HepG2 (cell line): ENCODE measurements around the gene FGD2. TPM values are rescaled to one million over a fixed set of nuclear protein-coding genes. Genes with fewer than 3 reads are reported as not detected.

ENCODE experiments used
- FOXC1 ChIP-seq: sonication (generic); formaldehyde crosslinking; IDR thresholded peaks from 2 replicates; pipeline ENCODE4 v1.8.0; 2022; ENCODE audit warnings: mild to moderate bottlenecking, missing genetic modification reagents, borderline replicate concordance
- FOXK2 ChIP-seq: fragments of 450-650 bp; IDR thresholded peaks from 2 replicates; pipeline ENCODE4 v1.6.1; 2016
- HOXA7 ChIP-seq: sonication (generic); formaldehyde crosslinking; IDR thresholded peaks from 2 replicates; pipeline ENCODE4 v1.8.1; 2022; ENCODE audit warnings: mild to moderate bottlenecking, missing genetic modification reagents, moderate library complexity
- MAFF ChIP-seq: IDR thresholded peaks from 2 replicates; pipeline ENCODE4 v1.6.1; 2011; ENCODE audit warnings: low read depth, low read length, improper control_type of control experiment
- NAIF1 ChIP-seq: sonication (generic); formaldehyde crosslinking; IDR thresholded peaks from 2 replicates; pipeline ENCODE4 v1.5.0; 2020; ENCODE audit warnings: mild to moderate bottlenecking, missing genetic modification reagents, borderline replicate concordance
- PLRG1 ChIP-seq: fragments of 450-650 bp; conservative IDR thresholded peaks from 2 replicates; pipeline ENCODE4 v1.6.1; 2016
- TBP ChIP-seq: sonication (generic); formaldehyde crosslinking; IDR thresholded peaks from 2 replicates; pipeline ENCODE4 v1.5.0; 2020; ENCODE audit warnings: missing genetic modification reagents
- TEAD3 ChIP-seq: optimal IDR thresholded peaks from 2 replicates; pipeline ENCODE3; 2016; ENCODE audit warnings: borderline replicate concordance
- U2AF1 ChIP-seq: fragments of 200-400 bp; formaldehyde crosslinking; optimal IDR thresholded peaks from 2 replicates; pipeline ENCODE3; 2017; ENCODE audit warnings: mild to moderate bottlenecking, low read depth, low read length
- XBP1 ChIP-seq: sonication (generic); formaldehyde crosslinking; IDR thresholded peaks from 2 replicates; pipeline ENCODE4 v1.5.0; 2020; ENCODE audit warnings: missing genetic modification reagents
- ZNF746 ChIP-seq: sonication (generic); formaldehyde crosslinking; IDR thresholded peaks from 2 replicates; pipeline ENCODE4 v1.8.0; 2022; ENCODE audit warnings: mild to moderate bottlenecking, missing genetic modification reagents
- polyA plus RNA-seq, 8 experiments: library from polyadenylated mRNA; depleted of rRNA in 3 of 8; stranded (reverse) in 7 of 8; unstranded in 1 of 8; fragments of >200 nt; fragmentation: Illumina TruSeq in 4 of 8; extraction: Trizol in 4 of 8; gene quantifications; 2 replicates each; pipeline versions ENCODE4 v1.2.1 to v1.2.3, GENCODE V29; 2011 to 2016; ENCODE audit warnings: low read depth in 4 of 8, missing spikeins in 1 of 8, mixed read lengths in 1 of 8; ENCODE audit not compliant: insufficient read depth in 1 of 8
- total RNA-seq, 5 experiments: library from RNA; depleted of rRNA; stranded (reverse); fragments of >200 nt; fragmentation: Illumina TruSeq; extraction: Trizol; gene quantifications; 2 replicates each; pipeline ENCODE4 v1.2.3, GENCODE V29; 2016; ENCODE audit warnings: low read depth in 1 of 5
- TF ChIP-seq, protein P1 (sequence below): sonication (generic); formaldehyde crosslinking; IDR thresholded peaks from 2 replicates; pipeline ENCODE4 v1.5.1; 2020; ENCODE audit warnings: mild to moderate bottlenecking, missing genetic modification reagents, borderline replicate concordance
- TF ChIP-seq, protein P2 (sequence below): sonication (generic); formaldehyde crosslinking; IDR thresholded peaks from 2 replicates; pipeline ENCODE4 v1.4.0; 2020; ENCODE audit warnings: missing genetic modification reagents
- TF ChIP-seq, protein P3 (sequence below): sonication (generic); formaldehyde crosslinking; IDR thresholded peaks from 2 replicates; pipeline ENCODE4 v1.5.0; 2020; ENCODE audit warnings: missing genetic modification reagents, mild to moderate bottlenecking, borderline replicate concordance
- TF ChIP-seq, protein P4 (sequence below): sonication (generic); formaldehyde crosslinking; IDR thresholded peaks from 2 replicates; pipeline ENCODE4 v1.5.1; 2020; ENCODE audit warnings: missing genetic modification reagents, mild to moderate bottlenecking, borderline replicate concordance

The FGD2 gene
- total and polyA plus RNA-seq, 2 of the 13 experiments (the other 11 are each of a cell fraction or from before 2014, with no cell fraction given): not detected

DNA sequence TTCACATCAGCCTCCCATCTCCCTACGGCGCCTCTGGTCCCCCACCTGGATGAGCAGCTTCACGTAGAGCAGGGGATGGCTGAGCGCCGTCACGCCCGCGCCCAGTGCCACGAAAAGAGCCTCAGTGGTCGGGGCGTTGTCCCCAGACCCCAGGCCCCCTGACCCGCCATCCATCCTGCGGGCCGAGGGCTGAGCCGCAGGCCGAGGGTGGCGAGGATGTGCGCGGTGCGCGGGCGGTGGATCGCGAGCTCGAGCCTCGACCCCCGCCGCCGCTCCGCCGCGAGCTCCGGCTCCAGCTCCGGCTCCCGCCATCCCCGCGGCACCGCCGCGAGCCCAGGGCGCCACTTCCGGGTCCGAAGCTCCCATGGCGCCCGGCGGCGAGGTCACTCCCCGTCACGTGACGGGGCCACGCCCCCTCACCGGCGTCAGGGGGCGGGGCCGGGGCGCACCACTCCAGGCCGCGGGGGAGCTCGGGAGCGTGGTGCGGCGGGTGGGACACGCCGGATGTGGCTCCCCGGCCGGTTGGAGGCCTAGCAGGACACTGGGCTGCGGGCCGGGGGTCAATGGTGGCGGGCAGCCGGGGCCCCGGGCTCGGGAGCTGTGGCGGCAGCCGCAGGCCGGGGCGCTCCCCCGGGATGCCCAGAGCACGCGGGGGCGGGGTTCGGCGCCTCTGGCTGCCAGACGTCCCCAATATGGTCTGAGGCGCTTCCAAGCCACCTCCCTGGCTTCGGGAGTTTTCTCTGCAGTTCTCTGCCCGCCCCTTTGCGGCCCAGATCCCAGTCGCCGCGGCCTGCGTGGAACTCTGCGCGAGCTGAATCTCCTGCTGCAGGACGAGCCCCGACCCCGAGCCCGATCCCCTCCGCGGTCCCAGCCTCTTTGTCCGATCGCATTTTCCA, 19.4 kb upstream of the FGD2 start, which contains the start of gene MTCH1 (continued):
- no peak for TF ChIP-seq FOXC1
- TF ChIP-seq, protein P1, sequence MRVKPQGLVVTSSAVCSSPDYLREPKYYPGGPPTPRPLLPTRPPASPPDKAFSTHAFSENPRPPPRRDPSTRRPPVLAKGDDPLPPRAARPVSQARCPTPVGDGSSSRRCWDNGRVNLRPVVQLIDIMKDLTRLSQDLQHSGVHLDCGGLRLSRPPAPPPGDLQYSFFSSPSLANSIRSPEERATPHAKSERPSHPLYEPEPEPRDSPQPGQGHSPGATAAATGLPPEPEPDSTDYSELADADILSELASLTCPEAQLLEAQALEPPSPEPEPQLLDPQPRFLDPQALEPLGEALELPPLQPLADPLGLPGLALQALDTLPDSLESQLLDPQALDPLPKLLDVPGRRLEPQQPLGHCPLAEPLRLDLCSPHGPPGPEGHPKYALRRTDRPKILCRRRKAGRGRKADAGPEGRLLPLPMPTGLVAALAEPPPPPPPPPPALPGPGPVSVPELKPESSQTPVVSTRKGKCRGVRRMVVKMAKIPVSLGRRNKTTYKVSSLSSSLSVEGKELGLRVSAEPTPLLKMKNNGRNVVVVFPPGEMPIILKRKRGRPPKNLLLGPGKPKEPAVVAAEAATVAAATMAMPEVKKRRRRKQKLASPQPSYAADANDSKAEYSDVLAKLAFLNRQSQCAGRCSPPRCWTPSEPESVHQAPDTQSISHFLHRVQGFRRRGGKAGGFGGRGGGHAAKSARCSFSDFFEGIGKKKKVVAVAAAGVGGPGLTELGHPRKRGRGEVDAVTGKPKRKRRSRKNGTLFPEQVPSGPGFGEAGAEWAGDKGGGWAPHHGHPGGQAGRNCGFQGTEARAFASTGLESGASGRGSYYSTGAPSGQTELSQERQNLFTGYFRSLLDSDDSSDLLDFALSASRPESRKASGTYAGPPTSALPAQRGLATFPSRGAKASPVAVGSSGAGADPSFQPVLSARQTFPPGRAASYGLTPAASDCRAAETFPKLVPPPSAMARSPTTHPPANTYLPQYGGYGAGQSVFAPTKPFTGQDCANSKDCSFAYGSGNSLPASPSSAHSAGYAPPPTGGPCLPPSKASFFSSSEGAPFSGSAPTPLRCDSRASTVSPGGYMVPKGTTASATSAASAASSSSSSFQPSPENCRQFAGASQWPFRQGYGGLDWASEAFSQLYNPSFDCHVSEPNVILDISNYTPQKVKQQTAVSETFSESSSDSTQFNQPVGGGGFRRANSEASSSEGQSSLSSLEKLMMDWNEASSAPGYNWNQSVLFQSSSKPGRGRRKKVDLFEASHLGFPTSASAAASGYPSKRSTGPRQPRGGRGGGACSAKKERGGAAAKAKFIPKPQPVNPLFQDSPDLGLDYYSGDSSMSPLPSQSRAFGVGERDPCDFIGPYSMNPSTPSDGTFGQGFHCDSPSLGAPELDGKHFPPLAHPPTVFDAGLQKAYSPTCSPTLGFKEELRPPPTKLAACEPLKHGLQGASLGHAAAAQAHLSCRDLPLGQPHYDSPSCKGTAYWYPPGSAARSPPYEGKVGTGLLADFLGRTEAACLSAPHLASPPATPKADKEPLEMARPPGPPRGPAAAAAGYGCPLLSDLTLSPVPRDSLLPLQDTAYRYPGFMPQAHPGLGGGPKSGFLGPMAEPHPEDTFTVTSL: no peak
- no peak for TF ChIP-seq MAFF
- TF ChIP-seq, protein P2, sequence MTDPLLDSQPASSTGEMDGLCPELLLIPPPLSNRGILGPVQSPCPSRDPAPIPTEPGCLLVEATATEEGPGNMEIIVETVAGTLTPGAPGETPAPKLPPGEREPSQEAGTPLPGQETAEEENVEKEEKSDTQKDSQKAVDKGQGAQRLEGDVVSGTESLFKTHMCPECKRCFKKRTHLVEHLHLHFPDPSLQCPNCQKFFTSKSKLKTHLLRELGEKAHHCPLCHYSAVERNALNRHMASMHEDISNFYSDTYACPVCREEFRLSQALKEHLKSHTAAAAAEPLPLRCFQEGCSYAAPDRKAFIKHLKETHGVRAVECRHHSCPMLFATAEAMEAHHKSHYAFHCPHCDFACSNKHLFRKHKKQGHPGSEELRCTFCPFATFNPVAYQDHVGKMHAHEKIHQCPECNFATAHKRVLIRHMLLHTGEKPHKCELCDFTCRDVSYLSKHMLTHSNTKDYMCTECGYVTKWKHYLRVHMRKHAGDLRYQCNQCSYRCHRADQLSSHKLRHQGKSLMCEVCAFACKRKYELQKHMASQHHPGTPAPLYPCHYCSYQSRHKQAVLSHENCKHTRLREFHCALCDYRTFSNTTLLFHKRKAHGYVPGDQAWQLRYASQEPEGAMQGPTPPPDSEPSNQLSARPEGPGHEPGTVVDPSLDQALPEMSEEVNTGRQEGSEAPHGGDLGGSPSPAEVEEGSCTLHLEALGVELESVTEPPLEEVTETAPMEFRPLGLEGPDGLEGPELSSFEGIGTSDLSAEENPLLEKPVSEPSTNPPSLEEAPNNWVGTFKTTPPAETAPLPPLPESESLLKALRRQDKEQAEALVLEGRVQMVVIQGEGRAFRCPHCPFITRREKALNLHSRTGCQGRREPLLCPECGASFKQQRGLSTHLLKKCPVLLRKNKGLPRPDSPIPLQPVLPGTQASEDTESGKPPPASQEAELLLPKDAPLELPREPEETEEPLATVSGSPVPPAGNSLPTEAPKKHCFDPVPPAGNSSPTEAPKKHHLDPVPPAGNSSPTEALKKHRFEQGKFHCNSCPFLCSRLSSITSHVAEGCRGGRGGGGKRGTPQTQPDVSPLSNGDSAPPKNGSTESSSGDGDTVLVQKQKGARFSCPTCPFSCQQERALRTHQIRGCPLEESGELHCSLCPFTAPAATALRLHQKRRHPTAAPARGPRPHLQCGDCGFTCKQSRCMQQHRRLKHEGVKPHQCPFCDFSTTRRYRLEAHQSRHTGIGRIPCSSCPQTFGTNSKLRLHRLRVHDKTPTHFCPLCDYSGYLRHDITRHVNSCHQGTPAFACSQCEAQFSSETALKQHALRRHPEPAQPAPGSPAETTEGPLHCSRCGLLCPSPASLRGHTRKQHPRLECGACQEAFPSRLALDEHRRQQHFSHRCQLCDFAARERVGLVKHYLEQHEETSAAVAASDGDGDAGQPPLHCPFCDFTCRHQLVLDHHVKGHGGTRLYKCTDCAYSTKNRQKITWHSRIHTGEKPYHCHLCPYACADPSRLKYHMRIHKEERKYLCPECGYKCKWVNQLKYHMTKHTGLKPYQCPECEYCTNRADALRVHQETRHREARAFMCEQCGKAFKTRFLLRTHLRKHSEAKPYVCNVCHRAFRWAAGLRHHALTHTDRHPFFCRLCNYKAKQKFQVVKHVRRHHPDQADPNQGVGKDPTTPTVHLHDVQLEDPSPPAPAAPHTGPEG (CRISPR knock-in tag): no peak
- no peak for TF ChIP-seq HOXA7 (CRISPR knock-in tag)
- no peak for TF ChIP-seq PLRG1
- TF ChIP-seq, protein P3, sequence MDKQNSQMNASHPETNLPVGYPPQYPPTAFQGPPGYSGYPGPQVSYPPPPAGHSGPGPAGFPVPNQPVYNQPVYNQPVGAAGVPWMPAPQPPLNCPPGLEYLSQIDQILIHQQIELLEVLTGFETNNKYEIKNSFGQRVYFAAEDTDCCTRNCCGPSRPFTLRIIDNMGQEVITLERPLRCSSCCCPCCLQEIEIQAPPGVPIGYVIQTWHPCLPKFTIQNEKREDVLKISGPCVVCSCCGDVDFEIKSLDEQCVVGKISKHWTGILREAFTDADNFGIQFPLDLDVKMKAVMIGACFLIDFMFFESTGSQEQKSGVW (CRISPR knock-in tag): no peak
- peak; percentile 88 for TF ChIP-seq FOXK2
- TF ChIP-seq, protein P4, sequence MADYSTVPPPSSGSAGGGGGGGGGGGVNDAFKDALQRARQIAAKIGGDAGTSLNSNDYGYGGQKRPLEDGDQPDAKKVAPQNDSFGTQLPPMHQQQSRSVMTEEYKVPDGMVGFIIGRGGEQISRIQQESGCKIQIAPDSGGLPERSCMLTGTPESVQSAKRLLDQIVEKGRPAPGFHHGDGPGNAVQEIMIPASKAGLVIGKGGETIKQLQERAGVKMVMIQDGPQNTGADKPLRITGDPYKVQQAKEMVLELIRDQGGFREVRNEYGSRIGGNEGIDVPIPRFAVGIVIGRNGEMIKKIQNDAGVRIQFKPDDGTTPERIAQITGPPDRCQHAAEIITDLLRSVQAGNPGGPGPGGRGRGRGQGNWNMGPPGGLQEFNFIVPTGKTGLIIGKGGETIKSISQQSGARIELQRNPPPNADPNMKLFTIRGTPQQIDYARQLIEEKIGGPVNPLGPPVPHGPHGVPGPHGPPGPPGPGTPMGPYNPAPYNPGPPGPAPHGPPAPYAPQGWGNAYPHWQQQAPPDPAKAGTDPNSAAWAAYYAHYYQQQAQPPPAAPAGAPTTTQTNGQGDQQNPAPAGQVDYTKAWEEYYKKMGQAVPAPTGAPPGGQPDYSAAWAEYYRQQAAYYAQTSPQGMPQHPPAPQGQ (CRISPR knock-in tag): no peak
- no peak; the same call in 1 of the 2 replicates for TF ChIP-seq ZNF746 (CRISPR knock-in tag)
- no peak for TF ChIP-seq TEAD3 (CRISPR knock-in tag)
- TF ChIP-seq TBP: no peak
- TF ChIP-seq XBP1: no peak
- no peak for TF ChIP-seq U2AF1
- no peak for TF ChIP-seq NAIF1 (CRISPR knock-in tag)
